ENCODE measurements around the gene GRB10. TPM values are rescaled to one million over a fixed set of nuclear protein-coding genes. Genes with fewer than 3 reads are reported as not detected.

GRB10 gene
- total RNA-seq, 4 donors from 2014 or later, result 8.8 to 55.7 (median 14.3) TPM

- in situ Hi-C loops (cut with MboI; ENCODE audit: low pct_ligation_motif_present in 1 of 4, low pct_unique_long_range_greater_than_20kb in 1 of 4, low sequenced_read_pairs in 3 of 4) (loop anchor here in 1 of 4 donors (25.0 kb wide), 1 partner anchor 161 kb away; the partner anchor contains the start of gene FIGNL1), intact Hi-C loops (cut with DNase I; ENCODE audit: low total_unique reads) (no loop called here)
- 56% methylated on average over 2 of the region's 2 CpGs; no CpG with 5 or more reads in 1 of the 2 donors for WGBS, 2 donors (ENCODE audit: low coverage in 1 of 2)
- no peak for DNase-seq
- no peaks in the 10 kb centered on the region for H3K4me1 ChIP-seq
- no peaks in the 10 kb centered on the region for H3K9me3 ChIP-seq
- TF ChIP-seq POLR2AphosphoS5 (IDR thresholded peaks at IDR 0.05) (no peak), EP300 (IDR thresholded peaks at IDR 0.05; ENCODE audit: low read depth) (no peak), POLR2A (IDR thresholded peaks at IDR 0.05) (no peak), CTCF (IDR thresholded peaks at IDR 0.05) (no peak)
- no peaks in the 10 kb centered on the region for H3K36me3 ChIP-seq
- no peak overlapping the region for H3K4me3 ChIP-seq
- H3K27me3 ChIP-seq, result no peaks in the 10 kb centered on the region
- no peak overlapping the region for H3K27ac ChIP-seq
Measured at GRCh38 chr7:50622821-50623220, 159.9 kb downstream of the GRB10 start.

GRCh38 chr7:50621973-50622490, 160.7 kb downstream of the GRB10 start:
- in situ Hi-C loops (cut with MboI; ENCODE audit: low pct_ligation_motif_present in 1 of 4, low pct_unique_long_range_greater_than_20kb in 1 of 4, low sequenced_read_pairs in 3 of 4), result loop anchor here in 1 of 4 donors (25.0 kb wide), 1 partner anchor 160 kb away; the partner anchor contains the start of gene FIGNL1
- 75 to 87% methylated on average over 7 to 11 of the region's 11 CpGs for WGBS, 2 donors (ENCODE audit: low coverage in 1 of 2)

GRCh38 chr7:50621206-50621605, 161.5 kb downstream of the GRB10 start:
- H3K27me3 ChIP-seq, result no peaks in the 10 kb centered on the region
- no peaks in the 10 kb centered on the region for H3K4me1 ChIP-seq
- no peak overlapping the region for H3K4me3 ChIP-seq
- DNase-seq, result no peak
- H3K27ac ChIP-seq, result no peak overlapping the region
- in situ Hi-C loops (cut with MboI; ENCODE audit: low pct_ligation_motif_present in 1 of 4, low pct_unique_long_range_greater_than_20kb in 1 of 4, low sequenced_read_pairs in 3 of 4), result loop anchor here in 1 of 4 donors (25.0 kb wide), 1 partner anchor 159 kb away; the partner anchor contains the start of gene FIGNL1
- no peaks in the 10 kb centered on the region for H3K36me3 ChIP-seq
- WGBS, 2 donors (ENCODE audit: low coverage in 1 of 2), result 76 to 100% methylated on average over 1 to 8 of the region's 8 CpGs
- intact Hi-C loops (cut with DNase I; ENCODE audit: low total_unique reads), result no loop called here
- H3K9me3 ChIP-seq, result no peaks in the 10 kb centered on the region
- TF ChIP-seq CTCF (IDR thresholded peaks at IDR 0.05) (no peak), POLR2A (IDR thresholded peaks at IDR 0.05) (no peak)

More at GRCh38 chr7:50621973-50622490, 160.7 kb downstream of the GRB10 start:
- TF ChIP-seq POLR2A (IDR thresholded peaks at IDR 0.05), result no peak
- TF ChIP-seq POLR2AphosphoS5 (IDR thresholded peaks at IDR 0.05), result no peak
- no peak for TF ChIP-seq EP300 (IDR thresholded peaks at IDR 0.05; ENCODE audit: low read depth)
- TF ChIP-seq CTCF (IDR thresholded peaks at IDR 0.05), result no peak
- no peak for DNase-seq
- Histone ChIP-seq H3K27ac (peak overlapping the region in 1 of 4 donors; percentile 12), H3K4me3 (no peak overlapping the region), H3K36me3 (no peaks in the 10 kb centered on the region), H3K27me3 (no peaks in the 10 kb centered on the region), H3K4me1 (no peaks in the 10 kb centered on the region), H3K9me3 (no peaks in the 10 kb centered on the region)
- intact Hi-C loops (cut with DNase I; ENCODE audit: low total_unique reads), result no loop called here

GRCh38 chr7:50620433-50620832, 162.3 kb downstream of the GRB10 start:
- intact Hi-C loops (cut with DNase I; ENCODE audit: low total_unique reads), result no loop called here

More at GRCh38 chr7:50620433-50620832, 162.3 kb downstream of the GRB10 start:
- no peak for TF ChIP-seq EP300 (IDR thresholded peaks at IDR 0.05; ENCODE audit: low read depth)
- TF ChIP-seq CTCF (IDR thresholded peaks at IDR 0.05), result no peak
- no peak for TF ChIP-seq POLR2A (IDR thresholded peaks at IDR 0.05)
- TF ChIP-seq POLR2AphosphoS5 (IDR thresholded peaks at IDR 0.05), result no peak
- H3K9me3 ChIP-seq, result no peaks in the 10 kb centered on the region
- no peaks in the 10 kb centered on the region for H3K27me3 ChIP-seq
- in situ Hi-C loops (cut with MboI; ENCODE audit: low pct_ligation_motif_present in 1 of 4, low pct_unique_long_range_greater_than_20kb in 1 of 4, low sequenced_read_pairs in 3 of 4), result loop anchor here in 1 of 4 donors (25.0 kb wide), 1 partner anchor 158 kb away; the partner anchor contains the start of gene FIGNL1
- H3K4me3 ChIP-seq, result no peak overlapping the region
- H3K4me1 ChIP-seq, result peaks cover 0 to 5% (median under 1%) of the 10 kb centered on the region in 4 donors
- no peaks in the 10 kb centered on the region for H3K36me3 ChIP-seq
- WGBS, 2 donors (ENCODE audit: low coverage in 1 of 2), result 62 to 65% methylated on average over 4 to 10 of the region's 11 CpGs
- peak overlapping the region in 1 of 4 donors; percentile 11 for H3K27ac ChIP-seq
- no peak for DNase-seq
